Measurements from ENCODE around the gene IMPA2.
A peak's percentile ranks its signal among the peaks of the same experiment; 100 is the strongest.

Gene IMPA2

GRCh38 chr18:12006488-12006840, 25.2 kb downstream of the IMPA2 start:
- DNase-seq, result no peak

GRCh38 chr18:12007063-12007462, 25.8 kb downstream of the IMPA2 start:
- DNase-seq, result no peak

GRCh38 chr18:12008181-12008767, 27.0 kb downstream of the IMPA2 start:
- no peak for DNase-seq

GRCh38 chr18:12008842-12009580, 27.7 kb downstream of the IMPA2 start:
- DNase-seq, result no peak

- DNase-seq, result no peak
These were observed 28.4 kb downstream of the IMPA2 start for GRCh38 chr18:12009581-12010140.

- DNase-seq, result no peak
These were observed 29.0 kb downstream of the IMPA2 start for GRCh38 chr18:12010187-12010802.

- no peak for DNase-seq
These were observed 30.1 kb downstream of the IMPA2 start for GRCh38 chr18:12011199-12011956.

- DNase-seq, result no peak
These were observed 30.7 kb downstream of the IMPA2 start for GRCh38 chr18:12011957-12012549.

GRCh38 chr18:12012697-12013096, 31.4 kb downstream of the IMPA2 start:
- no peak for DNase-seq

- DNase-seq, result no peak
These were observed 32.0 kb downstream of the IMPA2 start for GRCh38 chr18:12013186-12013916.

- DNase-seq, result no peak
These were observed 32.8 kb downstream of the IMPA2 start for GRCh38 chr18:12014086-12014485.

- no peak for DNase-seq
These were observed 33.5 kb downstream of the IMPA2 start for GRCh38 chr18:12014521-12015415.

- peak in 8 of 56 donors; percentile 11 to 35 (median 20) for DNase-seq
These were observed 34.2 kb downstream of the IMPA2 start for GRCh38 chr18:12015416-12016062.

GRCh38 chr18:12017081-12017480, 35.8 kb downstream of the IMPA2 start:
- DNase-seq, result no peak

- DNase-seq, result no peak
These were observed 37.6 kb downstream of the IMPA2 start for GRCh38 chr18:12018861-12019260.

- DNase-seq, result no peak
These were observed 39.8 kb downstream of the IMPA2 start for GRCh38 chr18:12021077-12021476.

- no peak for DNase-seq
These were observed 40.3 kb downstream of the IMPA2 start for GRCh38 chr18:12021596-12021995.

GRCh38 chr18:12023375-12023774, 42.1 kb downstream of the IMPA2 start:
- no peak for DNase-seq

- no peak for DNase-seq
These were observed 45.3 kb downstream of the IMPA2 start for GRCh38 chr18:12026562-12026961.

All from amygdala (tissue), 56 donors.